ENCODE data around the gene TUBB2B. TPM values are rescaled to one million over a fixed set of nuclear protein-coding genes. Genes with fewer than 3 reads are reported as not detected.
"Not testable (repeated sequence)": the region's sequence is repeated elsewhere in the genome, so short reads cannot be mapped to it uniquely, and the experiment has no call there.

TUBB2B gene
- total RNA-seq, 2 donors from 2014 or later, result 1.2 to 2.7 TPM

- intact Hi-C loops (cut with DNase I, micrococcal nuclease), result no loop called here
- ATAC-seq (no peak), DNase-seq (no peak)
Observed at GRCh38 chr6:3260296-3260695, 32.8 kb upstream of the TUBB2B start.

- ATAC-seq, result peak; percentile 39
- peak in 1 of 2 donors; percentile 47 for DNase-seq
- intact Hi-C loops (cut with DNase I, micrococcal nuclease), result no loop called here
Observed at GRCh38 chr6:3259491-3259958, 32.1 kb upstream of the TUBB2B start.

- DNase-seq (peak; percentile 93 to 97), ATAC-seq (peak; percentile 95)
- intact Hi-C loops (cut with DNase I, micrococcal nuclease), result no loop called here
Observed at GRCh38 chr6:3258720-3259490, 31.5 kb upstream of the TUBB2B start, which contains the start of gene PSMG4. PSMG4 (plus strand) TSS chr6:3258947; CDS start chr6:3259023, 76 bp downstream.

- no peak for ATAC-seq
- intact Hi-C loops (cut with DNase I, micrococcal nuclease), result no loop called here
- DNase-seq, result no peak
Observed at GRCh38 chr6:3258201-3258600, 30.7 kb upstream of the TUBB2B start.

GRCh38 chr6:3253597-3253961 lies 26.1 kb upstream of the TUBB2B start:
- intact Hi-C loops (cut with DNase I, micrococcal nuclease), result loop anchor here in 1 of 2 donors (5.0 kb wide), 1 partner anchor 126 kb away; no protein-coding TSS in a partner anchor
- ATAC-seq (no peak), DNase-seq (no peak)

- no peak for ATAC-seq
- DNase-seq, result no peak
- intact Hi-C loops (cut with DNase I, micrococcal nuclease), result loop anchor here in 1 of 2 donors (5.0 kb wide), 1 partner anchor 126 kb away; no protein-coding TSS in a partner anchor
Observed at GRCh38 chr6:3252861-3253596, 25.6 kb upstream of the TUBB2B start.

- intact Hi-C loops (cut with DNase I, micrococcal nuclease), result loop anchor here in 1 of 2 donors (5.0 kb wide), 1 partner anchor 125 kb away; no protein-coding TSS in a partner anchor
- ATAC-seq (no peak), DNase-seq (no peak)
Observed at GRCh38 chr6:3252369-3252768, 24.9 kb upstream of the TUBB2B start.

GRCh38 chr6:3251462-3252314 lies 24.2 kb upstream of the TUBB2B start:
- intact Hi-C loops (cut with DNase I, micrococcal nuclease), result loop anchor here in 1 of 2 donors (5.0 kb wide), 1 partner anchor 124 kb away; no protein-coding TSS in a partner anchor
- DNase-seq (peak; percentile 71 to 84), ATAC-seq (peak; percentile 84)

GRCh38 chr6:3250231-3250675 lies 22.8 kb upstream of the TUBB2B start:
- ATAC-seq (no peak), DNase-seq (no peak)
- intact Hi-C loops (cut with DNase I, micrococcal nuclease), result loop anchor here in 1 of 2 donors (5.0 kb wide), 1 partner anchor 123 kb away; no protein-coding TSS in a partner anchor

- DNase-seq (no peak), ATAC-seq (no peak)
- intact Hi-C loops (cut with DNase I, micrococcal nuclease), result loop anchor here in 1 of 2 donors (5.0 kb wide), 1 partner anchor 123 kb away; no protein-coding TSS in a partner anchor
Observed at GRCh38 chr6:3249821-3250220, 22.4 kb upstream of the TUBB2B start.

- intact Hi-C loops (cut with DNase I, micrococcal nuclease), result no loop called here
- ATAC-seq (peak; percentile 76), DNase-seq (peak; percentile 61 to 62)
Observed at GRCh38 chr6:3247255-3248146, 20.0 kb upstream of the TUBB2B start.

- intact Hi-C loops (cut with DNase I, micrococcal nuclease), result no loop called here
- ATAC-seq (no peak), DNase-seq (no peak)
Observed at GRCh38 chr6:3245216-3245615, 17.8 kb upstream of the TUBB2B start.

GRCh38 chr6:3244832-3245161 lies 17.3 kb upstream of the TUBB2B start:
- DNase-seq; ATAC-seq; intact Hi-C loops (cut with DNase I, micrococcal nuclease): not testable (repeated sequence)

- intact Hi-C loops (cut with DNase I, micrococcal nuclease), result no loop called here
- ATAC-seq (no peak), DNase-seq (no peak)
Observed at GRCh38 chr6:3244003-3244831, 16.8 kb upstream of the TUBB2B start.

- intact Hi-C loops (cut with DNase I, micrococcal nuclease), result no loop called here
- ATAC-seq (no peak), DNase-seq (no peak)
Observed at GRCh38 chr6:3242768-3243167, 15.3 kb upstream of the TUBB2B start.

GRCh38 chr6:3241745-3242144 lies 14.3 kb upstream of the TUBB2B start:
- ATAC-seq; intact Hi-C loops (cut with DNase I, micrococcal nuclease); DNase-seq: not testable (repeated sequence)

GRCh38 chr6:3240595-3240994 lies 13.1 kb upstream of the TUBB2B start:
- intact Hi-C loops (cut with DNase I, micrococcal nuclease), result no loop called here
- DNase-seq (no peak), ATAC-seq (no peak)
